ENCODE measurements around the gene SEC14L6.

SEC14L6 gene

DNA sequence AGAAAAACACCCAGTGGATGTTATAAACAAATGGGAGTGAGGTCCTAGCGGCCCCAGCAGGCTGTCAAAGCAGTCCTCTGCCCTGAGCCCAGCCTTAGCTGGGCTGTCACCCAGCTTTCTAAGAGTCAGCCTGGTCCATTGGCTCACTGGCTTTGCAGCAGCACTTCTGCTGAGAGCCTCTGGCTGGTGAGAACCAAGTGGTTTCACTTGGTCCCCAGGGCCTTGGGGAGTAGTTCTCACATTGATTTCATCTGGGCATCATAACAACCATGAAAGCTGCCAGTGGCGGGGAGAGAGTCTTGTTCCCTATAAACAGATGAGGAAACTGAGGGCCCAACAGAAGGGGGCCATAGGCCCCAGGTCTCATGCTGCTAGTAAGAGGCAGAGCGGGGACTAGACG is 11.4 kb downstream of the SEC14L6 start:
- no peak for DNase-seq (ENCODE audit: low spot score)

- DNase-seq (ENCODE audit: low spot score) = no peak
Observed at GRCh38 chr22:30531651-30532608, 14.6 kb downstream of the SEC14L6 start.

DNA sequence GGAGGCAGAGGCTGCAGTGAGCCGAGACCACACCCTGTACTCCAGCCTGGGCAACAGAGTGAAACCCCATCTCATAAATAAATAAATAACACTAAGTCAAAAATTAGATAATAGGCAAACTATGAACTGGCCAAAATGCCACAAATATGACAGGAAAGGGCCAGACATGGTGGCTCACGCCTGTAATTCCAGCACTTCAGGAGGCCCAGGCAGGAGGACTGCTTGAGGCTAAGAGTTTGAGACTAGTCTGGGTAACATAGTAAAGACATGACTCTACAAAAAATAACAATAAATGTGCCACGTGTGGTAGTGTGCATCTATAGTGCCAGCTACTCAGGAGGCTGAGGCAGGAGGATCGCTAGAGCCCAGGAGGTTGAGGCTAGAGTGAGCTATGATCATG is 19.9 kb downstream of the SEC14L6 start:
- no peak for DNase-seq (ENCODE audit: low spot score)

DNA sequence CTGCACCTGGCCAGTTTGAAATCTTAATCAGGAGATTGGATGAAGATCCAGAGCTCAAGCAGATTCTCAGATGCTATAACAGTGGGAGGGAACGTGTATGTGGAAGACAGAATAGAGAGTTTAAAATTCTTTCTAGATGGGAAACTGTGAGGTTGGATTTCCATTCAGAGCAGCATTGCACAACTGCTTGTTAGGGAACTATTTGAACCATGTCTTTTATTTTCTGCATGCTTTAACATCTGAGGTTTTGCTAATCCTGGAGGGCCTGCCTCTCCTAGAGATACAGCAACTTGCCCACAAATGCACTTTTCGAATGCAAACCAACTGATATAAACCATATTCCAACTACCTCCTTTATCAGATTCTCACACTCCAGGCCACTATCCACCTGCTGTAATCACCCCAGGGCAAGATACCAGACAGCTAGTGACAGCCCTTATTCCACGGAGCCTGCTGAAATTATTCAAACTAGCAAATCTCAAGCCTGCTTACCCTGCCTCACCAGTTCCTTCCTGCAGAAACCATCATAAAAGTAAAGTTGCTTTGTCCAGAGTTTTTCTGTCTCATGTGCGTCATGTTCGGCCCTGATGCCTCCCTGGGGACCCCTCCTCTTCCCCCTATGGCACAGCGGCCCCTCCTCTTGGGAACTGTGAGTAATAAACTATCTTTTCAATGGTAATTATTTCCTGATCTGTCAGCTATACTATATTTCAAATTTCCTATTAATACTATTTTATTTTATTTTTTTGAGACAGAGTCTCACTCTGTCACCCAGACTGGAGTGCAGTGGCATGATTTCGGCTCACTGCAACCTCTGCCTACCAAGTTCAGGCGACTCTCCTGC is 22.7 kb downstream of the SEC14L6 start:
- DNase-seq (ENCODE audit: low spot score) = no peak

GRCh38 chr22:30521368-30522156 is 25.0 kb downstream of the SEC14L6 start:
- DNase-seq (ENCODE audit: low spot score) = no peak

DNA sequence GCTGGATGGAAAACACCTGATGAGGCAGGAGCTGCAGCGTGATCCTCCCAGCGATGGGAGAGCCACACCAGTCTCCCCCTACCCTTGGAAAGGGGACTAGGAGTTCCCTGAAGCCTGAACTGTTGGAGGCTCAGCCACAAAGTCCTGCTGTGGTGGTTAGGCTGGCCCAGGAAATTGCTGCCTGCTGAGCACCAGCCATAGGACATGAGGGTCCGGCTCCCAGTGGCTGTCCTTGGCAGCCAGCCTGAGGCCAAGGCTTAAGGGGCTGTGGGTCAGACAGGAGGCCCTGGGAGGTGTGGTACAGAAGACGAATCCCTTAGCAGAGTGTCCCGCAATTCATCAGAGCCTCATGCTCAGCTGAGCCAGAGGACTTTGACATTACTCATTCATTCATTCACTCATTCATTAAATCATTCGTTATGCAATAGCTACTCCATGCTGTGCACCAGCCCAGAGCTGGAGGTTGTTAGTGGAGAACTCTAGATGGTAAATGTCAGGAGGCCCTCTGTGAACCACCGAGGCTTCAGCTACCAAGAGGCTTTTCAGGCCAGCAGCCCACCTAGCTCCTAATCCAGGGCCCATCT is 26.6 kb downstream of the SEC14L6 start:
- DNase-seq (ENCODE audit: low spot score) = no peak

DNA sequence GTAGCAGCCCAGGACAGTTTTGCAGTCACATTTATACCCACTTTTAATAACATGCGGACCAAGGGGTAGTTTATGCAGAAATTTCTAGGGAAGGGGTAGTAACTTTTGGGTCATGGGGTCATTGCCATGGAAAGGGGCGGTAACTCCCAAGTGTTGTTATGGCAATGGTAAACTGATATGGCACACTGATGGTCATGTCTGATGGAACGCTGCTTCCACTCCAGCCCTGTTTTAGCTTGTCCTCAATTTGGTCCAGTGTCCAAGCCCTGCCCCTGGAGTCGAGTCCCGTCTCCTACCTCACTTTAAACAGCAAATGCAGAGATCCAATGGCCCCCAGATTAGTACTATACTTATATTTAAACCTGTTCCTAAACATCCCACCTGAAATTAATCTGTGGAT is 29.8 kb downstream of the SEC14L6 start:
- no peak for DNase-seq (ENCODE audit: low spot score)

DNA sequence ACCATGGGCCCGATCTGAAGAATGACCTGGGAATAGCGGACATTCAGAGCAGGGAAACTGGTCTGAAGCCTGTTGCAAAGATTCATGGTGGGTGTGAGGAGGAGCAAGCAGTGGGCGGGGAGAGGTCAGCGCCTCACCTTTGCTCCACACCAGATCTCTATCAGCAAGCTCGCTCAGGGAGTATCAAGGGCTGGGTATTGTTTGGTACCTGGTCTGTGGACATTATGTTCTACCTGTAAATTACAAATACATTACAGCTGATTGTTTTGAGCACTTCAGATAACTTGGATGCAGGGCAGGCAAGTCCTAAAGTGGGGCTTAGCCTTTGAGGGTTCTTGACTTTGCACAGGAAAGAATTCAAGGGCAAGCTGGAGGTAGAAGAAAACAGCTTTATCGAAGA is 30.3 kb downstream of the SEC14L6 start:
- DNase-seq (ENCODE audit: low spot score) = no peak

DNA sequence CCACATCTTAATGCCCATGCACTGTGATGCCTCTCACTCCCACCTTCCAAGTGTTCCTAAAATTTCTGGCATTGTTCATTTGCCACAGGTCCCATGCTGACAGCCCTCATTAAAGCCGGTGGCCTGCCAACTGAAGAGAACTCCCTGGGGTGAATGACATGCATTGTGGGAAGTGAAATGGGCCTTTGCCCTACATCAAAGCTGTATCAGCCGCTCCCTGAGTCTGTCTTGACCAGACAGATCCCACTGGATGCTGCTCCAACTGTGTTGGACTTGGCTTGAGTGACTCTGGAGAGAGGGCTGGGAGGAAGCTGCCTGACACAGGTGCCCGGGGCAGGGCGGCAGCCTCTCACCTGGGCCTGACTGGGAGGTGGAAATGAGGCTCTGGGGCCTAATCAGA is 32.3 kb downstream of the SEC14L6 start:
- DNase-seq (ENCODE audit: low spot score) = no peak

DNA sequence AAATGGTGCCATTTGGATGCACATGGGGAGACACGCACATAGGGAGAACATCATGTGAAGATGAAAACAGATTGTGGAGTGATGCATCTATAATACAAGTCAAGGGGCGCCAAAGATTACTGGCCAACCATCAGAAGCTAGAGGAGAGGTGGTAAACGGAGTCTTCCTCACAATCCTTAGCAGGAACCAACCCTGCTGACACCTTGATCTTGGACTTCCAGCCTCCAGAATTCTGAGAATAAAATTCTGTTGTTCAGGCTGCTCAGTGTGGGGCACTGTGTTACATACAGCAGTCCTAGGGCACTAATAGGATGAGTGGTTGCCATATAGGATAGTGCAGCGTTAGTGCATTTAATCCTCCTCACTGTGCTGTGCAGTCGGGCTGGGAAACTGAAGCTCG is 33.1 kb downstream of the SEC14L6 start:
- no peak for DNase-seq (ENCODE audit: low spot score)

- no peak for DNase-seq (ENCODE audit: low spot score)
Observed at GRCh38 chr22:30511911-30512310, 34.6 kb downstream of the SEC14L6 start.

GRCh38 chr22:30511109-30511508 is 35.4 kb downstream of the SEC14L6 start:
- no peak for DNase-seq (ENCODE audit: low spot score)

DNA sequence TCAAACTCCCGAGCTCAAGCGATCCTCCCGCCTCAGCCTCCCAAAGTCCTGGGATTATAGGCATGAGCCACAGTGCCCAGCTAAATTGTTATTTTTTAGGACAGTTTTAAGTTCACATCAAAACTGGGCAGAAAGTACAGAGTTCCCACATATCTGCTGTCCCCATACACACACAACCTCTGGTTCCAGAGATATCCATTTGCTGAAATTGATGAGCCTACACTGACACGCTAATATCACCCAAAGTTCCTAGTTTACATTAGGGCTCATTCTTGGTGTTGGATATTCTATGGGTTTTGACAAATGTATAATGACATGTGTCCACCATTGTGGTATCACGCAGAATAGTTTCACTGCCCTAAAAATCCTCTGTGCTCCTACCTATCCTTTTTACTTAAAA is 38.3 kb downstream of the SEC14L6 start:
- DNase-seq (ENCODE audit: low spot score) = no peak

GRCh38 chr22:30507670-30508069 is 38.9 kb downstream of the SEC14L6 start:
- no peak for DNase-seq (ENCODE audit: low spot score)

- DNase-seq (ENCODE audit: low spot score) = no peak
Observed at GRCh38 chr22:30506507-30506968, 40.0 kb downstream of the SEC14L6 start.

DNA sequence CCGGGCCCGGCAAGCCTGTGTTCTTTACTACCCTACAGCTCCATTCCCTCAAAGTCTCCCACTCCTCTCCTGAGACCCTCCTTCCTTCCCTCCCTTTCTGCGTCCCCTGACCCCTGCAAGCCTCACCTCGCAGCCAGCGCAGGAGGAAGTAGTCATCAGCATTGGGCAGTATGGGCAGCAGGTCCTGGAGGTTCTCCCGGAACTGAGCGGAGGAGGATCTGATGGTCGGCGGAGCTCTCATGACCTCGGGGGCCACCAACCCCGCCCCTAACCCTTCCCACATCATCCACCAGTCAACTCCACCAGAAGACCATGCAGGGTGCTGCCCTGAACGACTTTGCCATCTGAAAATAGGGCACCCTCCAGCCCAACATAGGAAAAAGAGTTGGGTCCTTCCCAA is 43.0 kb downstream of the SEC14L6 start:
- no peak for DNase-seq (ENCODE audit: low spot score)

DNA sequence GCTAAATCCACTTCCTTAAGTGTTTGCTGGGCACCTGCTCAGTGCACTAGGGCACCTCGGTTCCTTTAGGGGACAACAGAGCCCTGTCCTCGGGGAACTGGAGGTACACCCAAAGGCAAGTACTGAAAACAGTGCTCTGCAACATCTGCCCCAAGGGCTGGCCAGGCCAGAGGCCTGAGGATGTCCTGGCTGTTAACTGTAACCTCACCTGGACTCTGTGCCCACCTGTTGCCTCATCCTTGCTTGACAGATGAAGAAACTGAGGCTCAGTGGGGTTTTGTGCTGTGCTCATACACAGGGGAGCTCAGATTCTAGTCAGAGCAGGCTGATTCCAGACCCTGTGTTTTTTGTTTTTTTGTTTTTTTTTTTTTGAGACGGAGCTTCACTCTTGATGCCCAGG is 43.6 kb downstream of the SEC14L6 start:
- no peak for DNase-seq (ENCODE audit: low spot score)

- no peak for DNase-seq (ENCODE audit: low spot score)
Observed at GRCh38 chr22:30502153-30502552, 44.4 kb downstream of the SEC14L6 start.

GRCh38 chr22:30500628-30501027 is 45.9 kb downstream of the SEC14L6 start:
- no peak for DNase-seq (ENCODE audit: low spot score)

GRCh38 chr22:30497466-30498150 is 48.9 kb downstream of the SEC14L6 start:
- DNase-seq (ENCODE audit: low spot score) = no peak

Measured in kidney tubule cell (primary cell).